ENCODE measurements around the gene ZNF511.

DNA sequence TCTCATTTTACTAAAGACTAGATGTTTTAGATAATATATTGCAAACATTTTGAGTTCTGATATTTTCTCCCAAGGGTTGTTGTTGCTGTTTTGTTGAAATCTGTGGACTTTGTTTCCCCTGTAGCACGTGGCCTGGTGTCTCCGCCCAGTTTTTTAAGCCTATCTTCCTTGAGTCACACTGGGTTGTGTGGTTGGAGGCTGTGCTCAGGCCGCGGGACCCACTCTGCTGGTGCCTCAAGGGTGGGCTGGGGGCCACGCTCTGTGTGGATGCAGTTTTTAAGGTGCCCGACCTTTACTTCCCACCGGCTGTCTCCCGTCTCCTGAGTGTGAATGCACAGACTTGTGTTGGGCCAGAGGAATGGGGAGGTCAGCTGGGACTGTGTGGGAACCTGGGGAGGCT, 34.2 kb downstream of the ZNF511 start:
- TF ChIP-seq, protein P1, sequence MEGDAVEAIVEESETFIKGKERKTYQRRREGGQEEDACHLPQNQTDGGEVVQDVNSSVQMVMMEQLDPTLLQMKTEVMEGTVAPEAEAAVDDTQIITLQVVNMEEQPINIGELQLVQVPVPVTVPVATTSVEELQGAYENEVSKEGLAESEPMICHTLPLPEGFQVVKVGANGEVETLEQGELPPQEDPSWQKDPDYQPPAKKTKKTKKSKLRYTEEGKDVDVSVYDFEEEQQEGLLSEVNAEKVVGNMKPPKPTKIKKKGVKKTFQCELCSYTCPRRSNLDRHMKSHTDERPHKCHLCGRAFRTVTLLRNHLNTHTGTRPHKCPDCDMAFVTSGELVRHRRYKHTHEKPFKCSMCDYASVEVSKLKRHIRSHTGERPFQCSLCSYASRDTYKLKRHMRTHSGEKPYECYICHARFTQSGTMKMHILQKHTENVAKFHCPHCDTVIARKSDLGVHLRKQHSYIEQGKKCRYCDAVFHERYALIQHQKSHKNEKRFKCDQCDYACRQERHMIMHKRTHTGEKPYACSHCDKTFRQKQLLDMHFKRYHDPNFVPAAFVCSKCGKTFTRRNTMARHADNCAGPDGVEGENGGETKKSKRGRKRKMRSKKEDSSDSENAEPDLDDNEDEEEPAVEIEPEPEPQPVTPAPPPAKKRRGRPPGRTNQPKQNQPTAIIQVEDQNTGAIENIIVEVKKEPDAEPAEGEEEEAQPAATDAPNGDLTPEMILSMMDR (IDR thresholded peaks at IDR 0.05; ENCODE audit: low read depth, low read length, poor library complexity, severe bottlenecking) = no peak
- no peak for TF ChIP-seq EZH2phosphoT487 (IDR thresholded peaks at IDR 0.05; ENCODE audit: borderline replicate concordance, low read length)

Data from DOHH2 (cell line).